CD4-positive, CD25-positive, alpha-beta regulatory T cell (primary cell): ENCODE measurements around the gene SCTR. TPM values are rescaled to one million over a fixed set of nuclear protein-coding genes. Genes with fewer than 3 reads are reported as not detected.

Experiments
- ATAC-seq, 2 donors: fragments of 150-1000 bp; cut with Tn5 transposase; one replicate each; pipeline ENCODE4 v1.10.0; 2021; ENCODE audit warnings: low read depth in 2 of 2, moderate number of reproducible peaks in 2 of 2, moderate library complexity in 1 of 2
- DNase-seq, 3 donors: peaks; one replicate each; pipeline versions ENCODE4 v3.0.0 to v3.0.0-alpha.2; 2012 to 2022; ENCODE audit warnings: mixed read lengths in 1 of 3
- H3K27ac ChIP-seq: one replicate; pipeline ENCODE4 v1.7.0; 2013; ENCODE audit warnings: mild to moderate bottlenecking, low read length; ENCODE audit not compliant: insufficient read depth, poor library complexity, severe bottlenecking
- H3K27me3 ChIP-seq: one replicate; pipeline ENCODE4 v1.7.0; 2013; ENCODE audit warnings: low read length; ENCODE audit not compliant: control insufficient read depth, insufficient read depth
- H3K36me3 ChIP-seq: one replicate; pipeline ENCODE4 v1.7.0; 2013; ENCODE audit warnings: mild to moderate bottlenecking, low read length, moderate library complexity; ENCODE audit not compliant: control insufficient read depth, insufficient read depth
- H3K4me1 ChIP-seq: 2 replicates; pipeline ENCODE4 v1.7.0; 2013; ENCODE audit warnings: mild to moderate bottlenecking, low read length; ENCODE audit not compliant: insufficient read depth, control insufficient read depth, poor library complexity, severe bottlenecking
- H3K4me3 ChIP-seq: one replicate; pipeline ENCODE4 v1.7.0; 2013; ENCODE audit warnings: low read depth, mild to moderate bottlenecking, low read length, moderate library complexity
- H3K9me3 ChIP-seq, 2 experiments: 1 replicate in 1 of 2; 2 replicates in 1 of 2; pipeline ENCODE4 v1.7.0; 2013; ENCODE audit warnings: low read length in 2 of 2, mild to moderate bottlenecking in 1 of 2, moderate library complexity in 1 of 2; ENCODE audit not compliant: control insufficient read depth in 2 of 2
- H3K27ac Mint-ChIP-seq, 3 donors: one replicate each; pipeline ENCODE4 v1.8.0; 2020 to 2022; ENCODE audit warnings: mild to moderate bottlenecking in 3 of 3, mixed read lengths in 3 of 3, moderate library complexity in 2 of 3
- H3K27me3 Mint-ChIP-seq: one replicate; pipeline ENCODE4 v1.8.0; 2022; ENCODE audit warnings: mild to moderate bottlenecking, mixed read lengths
- H3K36me3 Mint-ChIP-seq: one replicate; pipeline ENCODE4 v1.8.0; 2020; ENCODE audit warnings: mixed read lengths
- H3K4me1 Mint-ChIP-seq, 4 donors: one replicate each; pipeline ENCODE4 v1.8.0; 2020 to 2022; ENCODE audit warnings: mixed read lengths in 4 of 4, mild to moderate bottlenecking in 1 of 4
- H3K4me3 Mint-ChIP-seq, 4 donors: one replicate each; pipeline ENCODE4 v1.8.0; 2020 to 2022; ENCODE audit warnings: mild to moderate bottlenecking in 4 of 4, mixed read lengths in 4 of 4, moderate library complexity in 3 of 4
- H3K9me3 Mint-ChIP-seq, 7 donors: one replicate each; pipeline ENCODE4 v1.8.0; 2020 to 2022; ENCODE audit warnings: mixed read lengths in 7 of 7, mild to moderate bottlenecking in 3 of 7, moderate library complexity in 2 of 7
- polyA plus RNA-seq, 4 donors: library from polyadenylated mRNA; unstranded; fragments of 300-500 nt; fragmentation: Illumina TruSeq; gene quantifications; one replicate each; pipeline ENCODE4 v1.2.3, GENCODE V29; 2021
- total RNA-seq: library from RNA; stranded (reverse); gene quantifications from one replicate; pipeline ENCODE4 v1.2.3, GENCODE V29; 2022

The SCTR gene
- total and polyA plus RNA-seq, 5 donors from 2014 or later: not detected

- Mint-ChIP-seq H3K27ac (no peak overlapping the region), H3K36me3 (no peaks in the 10 kb centered on the region), H3K4me1 (no peaks in the 10 kb centered on the region), H3K4me3 (no peak overlapping the region), H3K27me3 (peaks cover 6% of the 10 kb centered on the region), H3K9me3 (peaks cover 0 to 2% (median 0%) of the 10 kb centered on the region in 7 donors)
- no peaks in the 10 kb centered on the region for H3K36me3 ChIP-seq
- H3K4me1 ChIP-seq: no peaks in the 10 kb centered on the region
- no peak for ATAC-seq
- H3K27ac ChIP-seq: no peak overlapping the region
- no peak overlapping the region for H3K4me3 ChIP-seq
- H3K9me3 ChIP-seq: no peaks in the 10 kb centered on the region
- H3K27me3 ChIP-seq: no peaks in the 10 kb centered on the region
- DNase-seq: no peak
Observed at GRCh38 chr2:119480184-119480583, 44.1 kb downstream of the SCTR start.

GRCh38 chr2:119478978-119479295 lies 45.3 kb downstream of the SCTR start:
- DNase-seq (no peak), ATAC-seq (no peak)
- no peaks in the 10 kb centered on the region for H3K4me1 Mint-ChIP-seq

GRCh38 chr2:119478188-119478977 lies 45.9 kb downstream of the SCTR start:
- Histone ChIP-seq H3K36me3 (no peaks in the 10 kb centered on the region), H3K9me3 (no peaks in the 10 kb centered on the region), H3K4me3 (no peak overlapping the region), H3K4me1 (no peaks in the 10 kb centered on the region), H3K27me3 (no peaks in the 10 kb centered on the region), H3K27ac (no peak overlapping the region)
- H3K27me3 Mint-ChIP-seq: no peaks in the 10 kb centered on the region
- ATAC-seq: no peak
- H3K27ac Mint-ChIP-seq: peak overlapping the region in 1 of 3 donors; percentile 13
- H3K36me3 Mint-ChIP-seq: no peaks in the 10 kb centered on the region
- no peak for DNase-seq
- no peaks in the 10 kb centered on the region for H3K4me1 Mint-ChIP-seq
- peaks cover 0 to 2% (median 0%) of the 10 kb centered on the region in 7 donors for H3K9me3 Mint-ChIP-seq
- H3K4me3 Mint-ChIP-seq: no peak overlapping the region

More at GRCh38 chr2:119478978-119479295, 45.3 kb downstream of the SCTR start:
- no peak overlapping the region for H3K27ac ChIP-seq
- no peaks in the 10 kb centered on the region for H3K27me3 ChIP-seq
- H3K27me3 Mint-ChIP-seq: peaks cover 5% of the 10 kb centered on the region
- no peaks in the 10 kb centered on the region for H3K36me3 ChIP-seq
- no peak overlapping the region for H3K4me3 Mint-ChIP-seq
- no peaks in the 10 kb centered on the region for H3K9me3 Mint-ChIP-seq
- no peaks in the 10 kb centered on the region for H3K36me3 Mint-ChIP-seq
- no peaks in the 10 kb centered on the region for H3K9me3 ChIP-seq
- peak overlapping the region in 1 of 3 donors; percentile 13 for H3K27ac Mint-ChIP-seq
- H3K4me1 ChIP-seq: no peaks in the 10 kb centered on the region
- H3K4me3 ChIP-seq: no peak overlapping the region

- no peaks in the 10 kb centered on the region for H3K36me3 ChIP-seq
- no peaks in the 10 kb centered on the region for H3K27me3 Mint-ChIP-seq
Observed at GRCh38 chr2:119477113-119477505, 47.2 kb downstream of the SCTR start.

GRCh38 chr2:119476301-119477112 lies 47.8 kb downstream of the SCTR start:
- no peaks in the 10 kb centered on the region for H3K4me1 Mint-ChIP-seq
- no peaks in the 10 kb centered on the region for H3K27me3 Mint-ChIP-seq
- Histone ChIP-seq H3K4me3 (no peak overlapping the region), H3K27ac (no peak overlapping the region), H3K4me1 (no peaks in the 10 kb centered on the region), H3K27me3 (no peaks in the 10 kb centered on the region), H3K36me3 (no peaks in the 10 kb centered on the region), H3K9me3 (no peaks in the 10 kb centered on the region)
- peaks cover 0 to 2% (median 0%) of the 10 kb centered on the region in 7 donors for H3K9me3 Mint-ChIP-seq
- peak in 1 of 2 donors; percentile 38 for ATAC-seq
- no peaks in the 10 kb centered on the region for H3K36me3 Mint-ChIP-seq
- no peak overlapping the region for H3K27ac Mint-ChIP-seq
- DNase-seq: peak in 2 of 3 donors; percentile 26 to 41
- no peak overlapping the region for H3K4me3 Mint-ChIP-seq

More at GRCh38 chr2:119477113-119477505, 47.2 kb downstream of the SCTR start:
- ATAC-seq (no peak), DNase-seq (no peak)
- H3K27me3 ChIP-seq: no peaks in the 10 kb centered on the region
- H3K4me1 ChIP-seq: no peaks in the 10 kb centered on the region
- H3K27ac Mint-ChIP-seq: no peak overlapping the region
- H3K9me3 ChIP-seq: no peaks in the 10 kb centered on the region
- H3K36me3 Mint-ChIP-seq: no peaks in the 10 kb centered on the region
- H3K9me3 Mint-ChIP-seq: peaks cover 0 to 2% (median 0%) of the 10 kb centered on the region in 7 donors
- no peaks in the 10 kb centered on the region for H3K4me1 Mint-ChIP-seq
- H3K27ac ChIP-seq: no peak overlapping the region
- H3K4me3 Mint-ChIP-seq: no peak overlapping the region
- H3K4me3 ChIP-seq: no peak overlapping the region

GRCh38 chr2:119475857-119476244 lies 48.4 kb downstream of the SCTR start:
- no peaks in the 10 kb centered on the region for H3K4me1 Mint-ChIP-seq
- no peaks in the 10 kb centered on the region for H3K27me3 Mint-ChIP-seq
- DNase-seq (no peak), ATAC-seq (no peak)
- peaks cover 0 to 2% (median 0%) of the 10 kb centered on the region in 7 donors for H3K9me3 Mint-ChIP-seq
- no peaks in the 10 kb centered on the region for H3K36me3 Mint-ChIP-seq
- H3K27me3 ChIP-seq: no peaks in the 10 kb centered on the region
- H3K9me3 ChIP-seq: no peaks in the 10 kb centered on the region
- H3K4me3 Mint-ChIP-seq: no peak overlapping the region
- no peak overlapping the region for H3K4me3 ChIP-seq
- H3K27ac Mint-ChIP-seq: no peak overlapping the region
- no peaks in the 10 kb centered on the region for H3K36me3 ChIP-seq
- no peaks in the 10 kb centered on the region for H3K4me1 ChIP-seq
- H3K27ac ChIP-seq: no peak overlapping the region

- Histone ChIP-seq H3K27me3 (no peaks in the 10 kb centered on the region), H3K4me1 (no peaks in the 10 kb centered on the region), H3K9me3 (no peaks in the 10 kb centered on the region), H3K27ac (no peak overlapping the region), H3K4me3 (no peak overlapping the region), H3K36me3 (no peaks in the 10 kb centered on the region)
- no peak overlapping the region for H3K4me3 Mint-ChIP-seq
- no peak overlapping the region for H3K27ac Mint-ChIP-seq
- no peaks in the 10 kb centered on the region for H3K36me3 Mint-ChIP-seq
- DNase-seq (no peak), ATAC-seq (no peak)
- H3K9me3 Mint-ChIP-seq: peaks cover 0 to 2% (median 0%) of the 10 kb centered on the region in 7 donors
- H3K27me3 Mint-ChIP-seq: no peaks in the 10 kb centered on the region
- no peaks in the 10 kb centered on the region for H3K4me1 Mint-ChIP-seq
Observed at GRCh38 chr2:119475225-119475856, 48.9 kb downstream of the SCTR start.
